DMS153 (cell line): ENCODE results near the gene MYOZ2.
"Not testable (repeated sequence)": the region's sequence is repeated elsewhere in the genome, so short reads cannot be mapped to it uniquely, and the experiment has no call there.

Experiments
- DNase-seq: peaks from one replicate; lab custom pipeline; 2025; lab: John Stamatoyannopoulos, UW

The MYOZ2 gene

GRCh38 chr4:119128148-119128547 is 7.5 kb upstream of the MYOZ2 start:
- DNase-seq, result no peak

GRCh38 chr4:119130365-119131065 is 5.1 kb upstream of the MYOZ2 start:
- DNase-seq, result peak; percentile 33

- no peak for DNase-seq
These were observed 4.5 kb upstream of the MYOZ2 start for GRCh38 chr4:119131164-119131563.

DNA sequence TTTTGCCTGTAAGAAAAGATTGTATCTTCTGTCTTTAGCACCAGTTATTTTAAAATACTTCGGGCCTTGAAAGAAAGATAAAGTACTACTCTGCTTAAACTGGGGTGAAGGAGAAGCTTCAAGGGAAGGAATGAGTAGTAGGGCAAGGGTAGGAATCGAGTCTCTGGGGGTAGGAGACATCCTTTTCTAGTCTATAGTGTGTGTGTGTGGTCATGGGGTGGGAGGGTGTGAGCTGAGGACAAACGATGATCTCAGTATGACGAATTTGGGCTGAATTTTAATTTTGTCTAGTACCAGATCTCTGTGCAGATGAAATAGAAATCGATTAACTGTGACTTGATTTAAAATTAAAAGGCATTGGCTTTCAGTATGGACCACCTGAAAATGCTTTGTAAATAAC is 3.3 kb upstream of the MYOZ2 start:
- no peak for DNase-seq

- DNase-seq, result no peak
These were observed 914 bp downstream of the MYOZ2 start for GRCh38 chr4:119136546-119136945.

DNA sequence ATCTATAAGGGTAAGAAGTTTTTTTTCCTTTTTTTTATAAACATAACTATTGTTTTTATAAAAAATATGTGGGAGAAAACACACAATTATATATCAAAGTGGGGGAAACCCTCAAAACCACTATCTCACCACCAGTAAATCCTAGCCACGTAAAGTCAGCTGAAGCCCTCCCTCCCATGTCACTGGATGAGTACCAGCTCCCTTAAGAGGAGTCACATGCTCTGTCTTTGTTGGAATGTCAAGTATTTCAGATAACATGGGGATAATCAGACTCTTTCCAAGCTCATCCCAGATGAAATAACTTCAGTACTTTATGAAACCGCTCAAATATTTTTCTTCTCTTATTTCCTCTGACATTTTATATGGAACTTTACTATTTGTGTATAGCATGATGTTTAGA is 2.4 kb downstream of the MYOZ2 start:
- no peak for DNase-seq

DNA sequence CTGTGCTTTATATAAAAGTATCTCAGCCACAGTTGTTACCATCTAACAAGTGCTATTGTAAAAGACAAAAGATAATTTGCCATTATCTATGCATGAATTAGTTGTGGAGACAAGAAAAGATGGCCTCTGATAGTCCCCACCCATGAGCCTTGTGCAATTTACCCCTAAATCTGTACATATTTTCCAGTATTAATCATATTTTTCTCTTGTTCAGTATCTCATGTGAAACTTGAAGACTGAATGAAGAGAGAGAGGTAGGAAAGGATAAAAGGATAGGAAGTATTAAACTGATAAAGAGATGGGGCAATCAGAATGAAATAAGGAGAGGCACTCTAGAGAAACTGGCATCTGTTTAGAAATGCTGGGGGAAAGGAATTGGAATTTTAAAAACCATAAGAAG is 3.7 kb downstream of the MYOZ2 start:
- DNase-seq, result no peak

- no peak for DNase-seq
These were observed 4.2 kb downstream of the MYOZ2 start for GRCh38 chr4:119139822-119140252.

DNA sequence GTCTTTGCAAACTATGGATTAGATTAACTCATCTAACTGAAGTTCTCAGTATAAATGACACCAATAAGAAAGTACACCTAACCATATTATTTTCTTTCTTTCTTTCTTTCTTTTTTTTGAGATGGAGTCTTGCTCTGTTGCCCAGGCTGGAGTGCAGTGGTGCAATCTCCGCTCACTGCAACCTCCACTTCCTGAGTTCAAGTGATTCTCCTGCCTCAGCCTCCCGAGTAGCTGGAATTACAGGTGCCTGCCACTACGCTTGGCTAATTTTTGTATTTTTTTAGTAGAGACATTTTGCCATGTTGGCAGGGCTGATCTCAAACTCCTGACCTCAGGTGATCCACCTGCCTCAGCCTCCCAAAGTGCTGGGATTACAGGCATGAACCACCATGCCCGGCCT is 5.7 kb downstream of the MYOZ2 start:
- not testable (repeated sequence) for DNase-seq

DNA sequence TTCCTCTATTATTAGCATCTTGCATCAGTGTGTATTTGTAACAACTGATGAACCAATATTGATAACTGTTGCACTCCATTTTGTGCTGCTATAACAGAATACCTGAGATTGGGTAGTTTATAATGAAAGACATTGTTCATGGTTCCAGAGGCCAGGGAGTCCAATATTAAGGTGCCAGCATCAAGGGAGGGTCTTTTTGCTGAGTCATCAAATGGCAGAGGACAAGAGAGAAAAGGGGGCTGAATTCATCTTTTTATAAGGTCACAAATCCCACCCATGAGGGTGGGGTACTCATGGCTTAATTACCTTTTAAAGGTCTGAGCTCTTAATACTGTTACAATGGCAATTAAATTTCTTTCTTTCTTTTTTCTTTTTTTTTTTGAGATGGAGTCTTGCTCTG is 7.2 kb downstream of the MYOZ2 start:
- no peak for DNase-seq

DNA sequence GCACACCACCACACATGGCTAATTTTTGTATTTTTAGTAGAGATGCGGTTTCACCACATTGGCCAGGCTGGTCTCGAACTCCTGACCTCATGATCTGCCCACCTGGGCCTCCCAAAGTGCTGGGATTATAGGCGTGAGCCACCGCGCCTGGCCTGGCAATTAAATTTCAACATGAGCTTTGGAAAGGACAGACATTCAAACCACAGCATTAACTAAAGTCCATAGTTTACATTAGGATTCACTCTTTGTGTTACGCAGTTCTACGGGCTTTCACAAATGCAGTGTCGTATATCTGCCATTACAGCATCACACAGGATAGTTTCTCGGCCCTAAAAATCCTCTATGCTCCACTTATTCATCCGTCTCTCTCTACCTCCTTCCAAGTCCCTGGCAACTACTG is 7.7 kb downstream of the MYOZ2 start:
- DNase-seq, result not testable (repeated sequence)

DNA sequence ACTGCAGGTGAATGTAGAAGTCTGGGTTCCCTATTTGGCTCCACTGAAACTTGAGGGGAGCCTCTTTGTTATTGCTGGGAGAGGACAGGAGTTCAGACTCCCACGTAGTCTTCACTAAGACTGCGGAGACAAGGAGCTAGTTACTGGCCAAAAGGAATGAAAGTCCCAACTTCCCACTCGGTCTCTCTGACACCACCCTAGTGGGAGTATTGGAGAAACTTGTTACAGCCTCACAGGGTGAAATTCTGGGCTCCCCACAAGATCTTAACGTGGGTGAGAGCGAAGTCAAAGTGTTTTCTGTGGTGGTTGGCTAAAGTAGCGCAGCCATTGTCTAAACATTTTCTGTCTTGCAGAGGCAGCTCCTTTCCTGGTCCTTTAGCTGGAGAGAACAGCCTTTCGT is 13.5 kb downstream of the MYOZ2 start:
- no peak for DNase-seq

DNA sequence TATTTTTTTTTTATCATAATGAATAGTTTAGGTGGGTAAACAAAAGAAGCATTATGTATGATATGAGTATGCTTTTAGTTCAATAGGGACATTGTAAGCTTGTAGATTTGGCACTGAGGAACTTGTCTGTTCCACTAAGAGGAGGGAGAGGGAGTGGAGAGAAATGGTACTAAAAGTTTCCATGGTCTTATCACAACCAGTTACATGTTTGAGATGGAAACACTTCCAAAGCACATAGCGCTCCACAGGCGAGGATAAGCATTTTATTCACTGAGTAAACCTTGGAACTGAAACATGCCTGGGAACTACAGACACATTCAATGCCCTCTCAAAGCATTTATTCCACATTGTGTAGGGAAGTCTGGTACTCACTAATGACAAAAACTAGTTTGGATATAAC is 15.5 kb downstream of the MYOZ2 start:
- DNase-seq, result no peak

DNA sequence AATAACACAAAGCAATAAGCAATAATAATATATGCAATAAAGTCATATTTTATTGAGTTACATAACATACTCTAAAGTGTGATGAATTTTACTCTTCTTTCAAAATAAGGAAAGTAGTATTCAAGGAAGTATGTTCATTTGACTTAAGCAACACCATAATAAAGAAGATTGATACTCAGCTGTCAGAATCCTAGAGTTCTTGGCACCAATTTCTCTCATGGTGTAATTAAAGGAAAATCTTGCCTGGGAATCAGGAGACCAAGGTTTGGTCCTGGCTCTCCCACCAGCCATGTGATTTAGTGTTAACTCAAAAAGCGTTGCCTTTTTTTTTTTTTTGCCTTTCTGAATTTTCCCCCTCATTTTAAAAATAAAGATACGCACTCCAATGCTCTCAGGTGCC is 17.1 kb downstream of the MYOZ2 start:
- DNase-seq, result no peak

- no peak for DNase-seq
These were observed 26.5 kb downstream of the MYOZ2 start for GRCh38 chr4:119162174-119162573.

DNA sequence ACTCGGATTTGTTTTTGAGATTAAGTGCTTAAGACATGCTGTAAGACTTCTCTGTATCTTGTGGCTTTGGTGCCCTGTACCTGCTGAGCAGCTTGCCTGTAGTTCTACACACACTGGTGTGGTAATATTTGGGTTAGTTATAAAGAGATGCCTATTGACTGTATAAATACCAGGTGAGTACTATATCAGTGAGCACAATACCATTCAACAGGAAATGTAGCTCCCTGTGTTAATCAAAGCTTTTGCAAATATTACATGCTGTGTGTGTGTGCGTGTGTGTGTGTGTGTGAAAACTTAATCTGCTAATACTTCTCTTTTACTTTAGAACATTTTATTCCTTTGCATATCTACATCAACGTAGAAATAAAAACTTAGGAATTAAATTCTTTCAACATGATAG is 30.1 kb downstream of the MYOZ2 start:
- DNase-seq, result peak; percentile 43

DNA sequence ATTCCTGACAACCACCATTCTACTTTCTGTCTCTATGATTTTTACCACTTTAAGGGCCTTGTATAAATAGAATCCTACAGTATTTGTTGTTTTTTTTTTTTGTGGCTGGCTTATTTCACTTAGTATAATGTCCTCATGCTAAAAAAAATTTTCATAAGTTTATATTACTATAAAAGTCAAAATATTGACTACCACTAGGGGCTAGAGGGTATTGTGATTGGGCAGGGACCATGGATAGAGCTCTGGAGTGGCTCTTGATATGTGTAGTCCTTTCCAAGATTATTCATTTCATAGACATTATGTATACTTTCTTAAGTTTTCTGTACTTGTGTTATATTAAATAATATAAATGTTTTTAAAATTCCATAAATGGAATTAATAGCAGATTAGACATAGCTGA is 34.6 kb downstream of the MYOZ2 start:
- no peak for DNase-seq

DNA sequence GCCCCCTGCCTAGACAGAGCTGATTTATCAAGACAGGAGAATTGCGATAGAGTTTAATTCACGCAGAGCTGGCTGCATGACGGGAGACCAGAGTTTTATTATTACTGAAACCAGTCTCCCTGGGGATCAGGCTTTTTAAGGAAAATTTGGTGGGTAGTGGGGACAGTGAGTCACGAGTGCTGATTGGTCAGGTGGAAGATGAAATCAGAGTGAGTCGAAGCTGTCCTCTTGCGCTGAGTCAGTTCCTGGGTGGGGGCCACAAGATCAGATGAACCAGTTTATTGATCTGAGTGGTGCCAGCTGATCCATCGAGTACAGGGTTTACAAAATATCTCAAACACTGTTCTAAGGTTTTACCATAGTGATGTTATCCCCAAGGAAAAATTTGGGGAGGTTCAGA is 36.6 kb downstream of the MYOZ2 start:
- no peak for DNase-seq

GRCh38 chr4:119173729-119174361 is 38.2 kb downstream of the MYOZ2 start:
- DNase-seq, result not testable (repeated sequence)

- DNase-seq, result no peak
These were observed 43.4 kb downstream of the MYOZ2 start for GRCh38 chr4:119179011-119179410.

DNA sequence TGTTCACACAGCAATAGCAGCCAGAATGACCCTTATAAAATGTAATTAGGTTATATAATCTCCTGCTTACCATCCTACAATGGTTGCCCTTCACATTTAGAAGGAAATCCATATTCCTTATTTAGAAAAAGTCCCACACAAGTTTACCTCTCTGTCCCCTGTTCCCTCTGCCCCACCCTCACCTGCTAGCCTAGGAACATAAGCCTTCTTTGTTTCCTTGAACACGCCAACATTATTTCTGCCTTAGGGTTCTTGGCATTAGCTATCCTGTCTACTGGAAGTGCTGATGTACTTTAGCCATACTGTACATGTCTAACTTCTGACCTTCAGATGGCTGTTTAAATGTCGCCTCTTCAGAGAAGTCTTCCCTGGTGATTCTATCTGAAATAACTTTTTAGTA is 48.5 kb downstream of the MYOZ2 start:
- no peak for DNase-seq

DNA sequence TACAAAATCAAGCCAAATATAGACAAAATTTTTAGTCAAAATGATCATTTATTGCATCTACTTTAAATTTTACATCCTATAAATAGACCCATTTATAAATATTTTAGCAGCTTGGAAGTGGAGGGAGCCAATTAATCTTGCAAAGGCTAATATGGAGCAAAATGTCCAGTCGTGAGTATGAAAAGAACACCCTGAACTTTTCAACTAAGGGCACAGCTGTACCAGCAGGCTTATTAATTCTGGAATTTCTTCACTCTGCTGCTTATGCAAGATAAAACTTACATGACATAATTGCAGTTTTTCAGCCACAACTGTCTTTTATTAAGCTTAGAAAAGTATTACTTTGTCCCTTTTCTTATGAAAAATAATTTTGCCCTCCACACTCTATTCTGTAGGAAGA is 54.0 kb downstream of the MYOZ2 start:
- no peak for DNase-seq

DNA sequence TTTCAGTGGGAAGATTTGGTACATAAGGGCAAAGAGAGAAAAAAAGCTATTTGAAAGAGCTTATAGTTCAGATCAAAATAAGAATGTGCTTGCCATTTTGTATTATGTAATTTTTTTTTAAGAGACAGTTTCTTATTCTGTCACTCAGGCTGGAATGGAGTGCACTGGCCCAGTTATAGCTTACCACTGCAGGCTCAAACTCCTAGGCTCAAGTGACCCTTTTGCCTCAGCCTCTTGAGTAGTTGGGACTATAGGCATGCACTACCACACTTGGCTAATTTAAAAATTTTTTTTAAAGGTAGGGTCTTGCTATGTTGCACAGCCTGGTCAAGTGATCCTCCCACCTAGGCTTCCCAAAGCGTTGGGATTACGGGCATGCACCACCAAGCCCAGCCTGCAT is 54.7 kb downstream of the MYOZ2 start:
- DNase-seq, result no peak

DNA sequence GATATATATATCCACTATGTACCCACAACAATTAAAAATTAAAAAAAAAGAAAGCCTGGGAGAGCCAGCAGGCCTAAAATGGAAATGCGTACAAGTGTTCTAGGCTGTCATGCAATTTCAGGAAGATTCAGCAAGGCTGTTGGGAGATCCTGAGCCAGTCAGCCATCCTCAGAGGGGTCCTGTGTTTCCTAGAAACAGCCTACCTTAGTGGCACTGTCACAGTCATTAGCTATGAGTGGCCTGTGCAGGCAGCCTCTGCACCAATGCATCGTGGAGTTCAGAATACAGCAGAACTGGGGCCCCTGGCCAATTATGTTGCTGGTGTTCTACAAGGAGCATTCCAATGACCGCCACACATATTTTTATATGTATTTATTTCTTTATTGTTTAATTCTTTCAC is 55.9 kb downstream of the MYOZ2 start:
- DNase-seq, result no peak
